ENCODE data around the gene C1QTNF8.

The C1QTNF8 gene, protein sequence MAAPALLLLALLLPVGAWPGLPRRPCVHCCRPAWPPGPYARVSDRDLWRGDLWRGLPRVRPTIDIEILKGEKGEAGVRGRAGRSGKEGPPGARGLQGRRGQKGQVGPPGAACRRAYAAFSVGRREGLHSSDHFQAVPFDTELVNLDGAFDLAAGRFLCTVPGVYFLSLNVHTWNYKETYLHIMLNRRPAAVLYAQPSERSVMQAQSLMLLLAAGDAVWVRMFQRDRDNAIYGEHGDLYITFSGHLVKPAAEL

DNA sequence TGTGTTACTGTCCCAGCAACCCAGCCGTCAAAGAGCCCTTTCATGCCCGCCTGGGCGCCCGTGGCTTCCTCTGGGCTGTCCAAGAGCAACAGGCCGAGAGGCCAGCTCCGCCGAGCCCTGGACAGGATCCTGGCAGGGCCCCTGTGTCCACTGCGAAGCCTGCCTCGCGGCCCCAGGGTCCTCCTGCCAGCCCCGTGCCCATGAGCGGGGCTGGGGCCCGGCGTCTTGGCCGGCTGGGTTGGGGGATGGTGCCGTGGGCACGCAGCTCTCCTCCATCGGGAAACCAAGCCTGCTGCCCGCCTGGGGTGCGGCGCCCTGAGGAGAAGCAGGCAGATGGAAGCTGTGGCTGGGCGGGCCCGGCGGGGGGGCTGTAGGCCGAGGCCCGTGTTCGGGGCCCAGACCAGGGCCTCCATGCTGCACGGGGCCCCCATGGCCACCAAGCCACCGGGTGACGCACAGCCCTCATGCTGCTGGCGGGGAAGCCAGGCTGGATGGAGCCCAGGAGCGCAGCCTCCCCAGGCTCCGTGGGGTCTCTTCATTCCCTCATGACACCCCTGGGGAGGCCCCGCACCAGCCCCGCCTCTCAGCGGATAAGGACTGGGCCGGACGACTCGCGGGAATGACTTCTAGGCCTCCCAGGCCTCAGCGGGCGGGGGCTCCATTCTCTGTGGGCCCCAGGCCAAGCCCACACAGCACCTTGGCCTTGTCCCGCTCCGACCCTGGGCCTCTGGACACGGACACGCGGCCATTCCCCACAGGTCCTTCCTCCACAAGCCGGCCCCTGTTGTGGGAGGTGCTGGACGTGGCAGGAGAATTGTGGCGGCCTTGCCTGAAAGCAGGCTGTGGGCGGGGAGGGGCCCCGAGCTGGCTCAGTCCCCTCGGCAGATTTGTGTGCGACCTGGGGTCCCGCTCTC is at the start of gene C1QTNF8:
Gene C1QTNF8 (minus strand): TSS at position 76 of the 914 bp plus-strand sequence. CDS start 1,322 bp downstream, outside the sequence.
- H3K27ac ChIP-seq = no peak within 1 kb of the TSS
- H3K4me3 ChIP-seq = no peak within 1 kb of the TSS

DNA sequence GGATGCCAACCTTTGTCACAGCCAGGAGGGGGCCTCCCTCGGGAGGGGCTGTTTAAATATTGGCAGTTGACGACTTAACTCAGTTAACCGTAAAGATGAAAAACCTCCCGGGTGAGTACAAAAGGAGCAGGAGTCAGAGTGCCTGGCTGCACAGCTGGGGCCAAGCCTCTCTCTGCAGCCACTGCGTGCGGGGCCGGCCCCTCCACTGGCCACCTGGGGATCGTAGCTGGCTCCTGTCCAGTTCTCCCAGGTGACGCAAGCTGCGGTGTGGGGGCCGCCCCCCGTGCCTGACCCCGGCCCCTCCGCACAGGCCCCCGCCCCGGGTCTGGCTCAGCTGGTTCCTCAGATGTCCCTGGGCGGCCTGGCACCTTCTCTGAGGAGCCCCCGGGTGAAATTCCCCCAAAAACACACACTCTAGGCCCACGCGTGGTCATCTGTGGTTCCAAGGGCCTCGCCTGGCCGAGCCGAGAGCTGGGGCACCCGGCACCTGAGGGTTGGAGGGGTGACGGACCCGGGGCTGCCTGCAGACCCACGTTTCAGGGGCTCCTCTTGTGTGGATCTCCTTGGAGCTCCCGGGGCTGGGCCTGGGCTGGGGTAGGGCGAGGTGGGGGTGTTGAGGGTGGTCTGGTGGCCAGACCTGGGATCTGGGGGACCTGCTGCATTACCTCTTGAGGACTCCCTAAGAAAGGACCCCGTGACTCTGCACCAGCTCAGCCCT is 49.5 kb upstream of the C1QTNF8 start:
- no peak overlapping the region for H3K27ac ChIP-seq
- H3K4me3 ChIP-seq = no peak overlapping the region

DNA sequence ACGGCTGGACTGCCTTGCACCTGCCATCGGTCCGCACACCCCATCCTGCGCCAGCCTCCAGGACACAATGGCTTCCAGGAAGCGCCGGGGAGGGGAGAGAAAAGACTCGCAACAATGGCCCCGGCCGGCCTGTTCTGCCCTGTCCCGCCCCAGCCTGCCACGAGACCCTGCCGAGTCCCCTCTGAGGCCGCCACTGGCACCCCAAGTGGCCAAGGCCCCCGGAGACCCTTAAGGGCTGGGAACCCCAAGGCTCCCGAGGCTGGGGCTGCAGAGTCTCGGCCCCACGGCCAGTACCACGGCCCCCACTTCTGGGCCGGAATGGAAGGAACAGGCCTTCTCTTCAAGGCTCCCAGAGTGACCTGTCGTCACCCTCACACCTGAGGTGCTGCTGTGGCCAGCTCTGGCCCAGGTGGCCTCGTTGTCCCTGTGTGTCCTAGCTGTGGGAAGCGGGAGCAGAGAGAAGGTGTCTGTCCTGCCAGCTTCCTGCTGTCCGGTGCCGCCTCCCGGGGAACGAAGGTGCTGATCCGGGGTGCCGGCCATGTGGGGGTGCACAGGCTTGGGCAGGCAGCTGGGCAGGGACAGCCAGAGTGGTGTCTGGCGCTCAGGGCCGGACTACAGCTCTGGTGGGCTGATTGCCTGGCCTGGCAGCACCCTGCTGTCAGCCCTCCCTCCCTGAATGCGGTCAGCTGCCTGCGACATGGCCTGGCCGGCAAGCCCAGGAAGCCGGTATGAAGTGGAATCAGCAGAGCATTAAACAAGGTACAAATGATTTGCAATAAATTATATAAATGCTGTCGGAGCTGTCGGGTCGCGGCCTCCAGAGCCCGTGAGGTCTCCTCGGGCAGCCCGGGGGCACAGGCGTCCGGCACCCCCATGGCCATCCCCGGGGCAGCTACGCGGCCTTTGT is 48.7 kb upstream of the C1QTNF8 start:
- H3K4me3 ChIP-seq = no peak overlapping the region
- H3K27ac ChIP-seq = no peak overlapping the region

DNA sequence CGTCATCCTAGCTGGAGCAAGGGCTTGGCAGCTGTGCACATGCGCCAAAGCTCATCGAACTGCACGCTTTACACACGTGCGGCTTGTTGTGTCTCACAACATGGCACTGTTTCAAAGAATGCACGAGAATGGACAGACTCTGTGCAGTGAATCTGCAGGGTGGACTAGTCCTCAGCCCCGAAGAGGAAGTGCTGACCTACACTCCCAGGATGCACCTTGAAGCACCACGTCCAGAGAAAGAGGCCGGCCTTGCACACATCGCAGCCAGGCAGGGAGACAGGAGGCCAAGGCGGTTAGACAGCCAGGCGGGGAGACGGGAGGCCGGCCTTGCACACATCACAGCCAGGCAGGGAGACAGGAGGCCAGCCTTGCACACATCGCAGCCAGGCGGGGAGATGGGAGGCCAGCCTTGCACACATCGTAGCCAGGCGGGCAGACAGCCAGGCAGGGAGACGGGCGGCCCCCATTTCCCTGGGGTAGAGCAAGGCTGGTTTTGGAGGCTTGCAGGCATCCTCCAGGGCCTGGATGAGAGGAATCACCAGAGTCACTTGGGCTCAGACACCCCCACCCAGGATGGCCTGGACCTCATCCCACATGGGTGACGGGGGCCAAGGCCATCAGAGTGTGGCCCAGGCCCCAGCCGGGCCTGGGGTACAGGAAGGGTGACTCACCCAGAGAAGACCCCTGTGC is 47.9 kb upstream of the C1QTNF8 start:
- H3K27ac ChIP-seq = no peak overlapping the region

DNA sequence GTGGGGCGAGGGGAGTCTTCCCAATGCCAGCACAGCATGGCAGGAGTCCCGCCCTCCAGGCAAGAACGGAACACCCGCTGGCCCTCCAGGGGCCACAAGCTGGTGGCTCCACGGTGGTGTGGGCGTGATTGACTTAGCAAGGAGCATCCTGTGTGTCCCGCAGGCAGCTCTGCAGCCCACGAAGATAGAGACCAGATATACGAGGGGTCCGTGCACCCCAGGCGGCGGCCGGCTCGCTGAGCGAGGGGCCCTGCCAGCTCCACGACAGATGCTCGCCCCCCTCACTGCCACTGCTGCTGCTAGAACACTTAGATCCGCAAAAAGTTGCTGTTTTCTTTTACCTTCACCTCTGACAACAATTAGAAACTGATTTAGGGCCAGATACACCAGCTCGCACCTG is 46.9 kb upstream of the C1QTNF8 start:
- Histone ChIP-seq H3K27ac (no peak overlapping the region), H3K4me3 (no peak overlapping the region)

More for the DNA sequence above, 47.9 kb upstream of the C1QTNF8 start:
- H3K4me3 ChIP-seq = no peak overlapping the region

DNA sequence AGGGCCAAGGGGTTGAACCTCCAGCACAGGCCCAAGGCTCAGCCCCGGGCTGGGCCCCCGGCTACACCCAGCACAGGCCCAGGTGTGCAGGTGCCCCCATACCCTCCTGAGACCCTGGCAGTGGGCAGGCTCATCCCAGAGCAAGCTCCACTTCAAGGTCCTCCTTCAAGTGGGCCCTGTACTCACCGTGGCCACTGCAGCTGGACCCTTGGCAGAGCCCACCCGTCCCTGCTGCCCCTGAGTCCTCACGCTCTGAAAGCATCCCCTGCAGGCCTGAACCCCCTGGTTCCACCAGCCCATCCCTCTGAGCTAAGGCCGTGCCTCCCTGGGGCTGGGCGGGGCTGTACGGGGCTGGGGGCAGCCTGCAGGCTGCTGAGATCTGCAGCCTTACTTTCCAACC is 45.7 kb upstream of the C1QTNF8 start:
- Histone ChIP-seq H3K4me3 (no peak overlapping the region), H3K27ac (no peak overlapping the region)

DNA sequence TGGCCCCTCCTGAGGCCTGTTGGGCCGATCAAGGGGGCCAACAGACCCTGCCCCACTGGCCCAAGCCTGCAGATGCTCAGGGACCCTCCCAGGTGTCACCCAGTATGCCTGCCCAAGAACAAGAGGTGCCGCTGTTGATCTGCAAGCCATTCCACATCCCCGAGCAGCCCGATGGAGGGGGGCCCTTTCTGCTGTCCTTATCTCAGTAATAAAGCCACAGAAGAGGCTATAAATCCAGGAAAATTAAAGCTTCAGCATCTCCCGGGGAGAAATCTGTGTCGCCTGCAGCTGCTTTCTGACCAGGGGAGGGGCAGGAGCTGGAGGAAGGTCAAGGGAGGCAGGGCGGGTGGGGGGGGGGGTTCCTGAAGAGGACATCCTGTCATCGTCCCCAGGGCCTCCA is 45.1 kb upstream of the C1QTNF8 start:
- H3K4me3 ChIP-seq = no peak overlapping the region
- H3K27ac ChIP-seq = no peak overlapping the region

DNA sequence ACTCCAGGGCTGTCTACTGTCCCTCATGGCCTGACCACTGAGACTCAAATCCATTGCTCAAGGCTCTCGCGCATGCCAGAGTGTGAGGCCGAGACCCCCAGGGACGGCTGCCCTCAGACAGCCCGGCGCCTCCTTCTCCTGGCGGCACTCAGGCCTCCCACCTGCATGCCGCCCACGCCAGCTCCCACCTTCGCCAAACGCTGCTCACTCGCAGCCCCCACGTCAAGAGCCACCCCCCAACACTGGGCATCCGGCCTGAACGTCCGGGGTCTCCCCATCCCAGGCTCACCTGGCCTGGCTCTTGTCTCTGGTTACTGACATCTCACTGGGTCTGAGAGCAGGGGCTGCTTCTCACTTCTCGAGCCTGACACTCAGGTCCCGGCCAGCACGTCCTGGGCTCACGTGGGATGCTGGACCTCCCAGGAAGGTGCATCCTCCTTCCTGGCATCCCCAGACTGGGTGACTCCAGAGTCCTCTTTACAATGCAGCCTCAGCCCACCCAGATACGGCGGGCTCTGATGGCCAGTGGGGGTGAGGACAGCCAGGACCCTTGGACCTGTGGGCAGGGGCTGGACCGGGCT is 44.6 kb upstream of the C1QTNF8 start:
- H3K4me3 ChIP-seq = no peak overlapping the region
- no peak overlapping the region for H3K27ac ChIP-seq

DNA sequence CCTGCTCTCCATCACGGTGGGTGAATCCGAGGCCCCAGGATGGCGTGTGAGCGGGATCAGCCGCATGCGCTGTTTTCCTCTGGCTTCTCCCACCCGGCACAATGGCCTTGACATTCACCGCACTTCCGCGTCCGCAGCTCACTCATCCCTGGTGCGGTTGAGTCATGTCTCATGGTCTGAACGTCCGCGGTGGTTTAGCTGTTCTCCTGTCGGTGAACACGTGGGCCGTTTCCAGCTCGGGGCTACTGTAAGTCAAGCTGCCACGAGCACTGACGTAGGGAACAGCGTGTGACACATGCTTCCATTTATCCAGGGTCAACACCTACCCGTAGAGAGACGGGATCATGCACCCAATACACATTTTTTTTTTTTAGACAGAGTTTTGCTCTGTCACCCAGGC is 41.6 kb upstream of the C1QTNF8 start:
- Histone ChIP-seq H3K4me3 (no peak overlapping the region), H3K27ac (no peak overlapping the region)

DNA sequence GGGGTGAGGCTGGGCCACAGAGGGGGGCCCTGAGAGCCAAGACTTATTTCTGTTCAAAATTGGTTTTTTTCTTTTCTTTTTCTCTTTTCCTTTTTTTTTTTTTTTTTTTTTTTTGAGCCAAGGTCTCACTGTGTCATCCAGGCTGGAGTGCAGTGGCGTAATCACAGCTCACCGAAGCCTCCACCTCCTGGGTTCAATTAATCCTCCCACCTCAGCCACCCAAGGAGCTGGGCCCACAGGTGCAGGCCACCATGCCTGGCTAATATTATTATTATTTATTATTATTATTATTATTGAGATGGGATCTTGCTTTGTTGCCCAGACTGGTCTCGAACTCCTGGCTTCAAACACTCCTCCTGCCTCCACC is 39.4 kb upstream of the C1QTNF8 start:
- no peak overlapping the region for H3K27ac ChIP-seq
- H3K4me3 ChIP-seq = no peak overlapping the region

DNA sequence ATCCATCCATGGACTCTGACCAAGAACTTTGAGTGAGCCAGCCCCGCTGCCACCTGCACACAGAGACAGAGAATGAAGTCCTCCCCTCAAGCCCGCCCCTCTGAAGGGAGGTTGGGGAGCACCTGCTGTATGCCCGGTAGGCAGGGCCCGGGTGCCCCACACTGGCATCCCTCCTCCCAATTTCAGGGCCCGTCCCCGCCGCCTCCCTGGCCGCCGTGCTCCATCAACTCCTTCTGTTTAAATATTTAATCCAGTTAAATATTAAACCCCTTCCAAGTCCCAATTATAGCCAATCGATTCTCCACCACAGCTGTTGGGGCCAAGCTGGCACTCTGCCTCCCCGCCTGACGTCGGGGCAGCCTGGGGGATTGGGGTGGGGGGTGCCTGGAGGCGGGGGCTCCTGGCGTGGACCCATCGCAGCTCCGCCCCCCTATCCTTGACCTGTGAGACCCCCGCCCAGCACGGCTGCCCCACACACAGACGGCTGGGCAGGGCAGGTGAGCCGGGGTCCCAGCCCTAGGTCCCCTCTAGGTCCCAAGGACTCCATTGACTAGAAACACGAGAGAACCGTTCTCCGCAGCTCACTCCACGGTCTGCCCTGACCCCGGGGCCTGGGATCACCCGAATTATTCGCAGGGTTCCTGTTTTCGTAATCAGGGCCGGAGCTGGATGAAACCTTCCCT is 38.9 kb upstream of the C1QTNF8 start:
- Histone ChIP-seq H3K27ac (no peak overlapping the region), H3K4me3 (no peak overlapping the region)

DNA sequence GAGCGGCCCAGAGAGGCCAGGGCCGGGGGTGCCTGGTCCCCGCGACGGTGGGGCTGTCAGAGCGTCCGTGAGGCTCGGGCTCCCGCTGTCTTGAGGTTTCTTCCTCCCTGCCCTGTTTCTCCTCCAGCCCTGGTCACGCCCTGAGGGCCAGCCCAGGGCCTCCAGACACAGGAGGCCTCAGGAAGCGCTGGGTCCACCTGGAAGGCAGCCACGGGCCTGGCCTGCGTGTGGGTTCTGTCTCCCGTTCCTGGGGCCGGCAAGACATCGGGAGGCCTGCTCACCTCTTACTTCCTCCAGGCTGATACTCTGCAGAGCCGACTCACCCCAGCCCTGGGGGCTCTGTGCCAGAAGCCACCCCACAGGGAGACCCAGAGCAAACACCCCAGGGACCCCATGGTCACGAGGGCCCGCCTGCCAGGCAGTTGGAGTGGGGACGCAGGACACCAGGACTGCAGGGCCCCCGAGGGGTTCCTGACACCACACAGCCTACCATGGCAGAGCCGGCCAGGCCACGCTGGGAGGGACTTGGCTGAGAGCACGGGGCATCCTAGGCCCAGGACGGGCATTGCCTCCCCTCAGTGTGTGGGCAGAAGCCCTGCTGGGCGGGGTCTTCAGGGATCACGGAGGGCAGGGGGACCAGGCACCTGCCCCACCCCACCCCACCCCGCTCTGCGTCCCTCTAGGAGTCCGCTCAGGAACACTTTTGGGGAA is 37.9 kb upstream of the C1QTNF8 start:
- H3K27ac ChIP-seq = no peak overlapping the region
- H3K4me3 ChIP-seq = no peak overlapping the region

DNA sequence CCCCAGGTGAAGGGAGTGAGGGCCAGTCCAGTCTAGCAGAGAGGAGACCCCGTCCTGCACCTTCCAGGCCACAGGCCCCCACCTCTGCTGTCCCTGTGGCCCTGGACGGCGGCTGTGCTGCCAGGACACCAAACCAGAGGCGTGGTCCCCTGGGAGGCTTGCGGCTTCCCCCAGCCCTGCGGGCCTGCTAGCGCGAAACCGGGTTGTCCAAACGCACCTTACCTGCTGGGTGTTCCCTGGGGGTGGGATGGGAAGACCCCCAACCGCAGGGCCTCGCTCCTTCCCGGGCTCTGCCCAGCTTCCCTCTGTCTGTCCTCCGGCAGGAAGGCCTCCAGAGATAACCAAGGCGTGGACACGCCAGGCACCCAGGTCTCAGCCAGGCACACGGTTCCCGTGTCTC is 37.2 kb upstream of the C1QTNF8 start:
- Histone ChIP-seq H3K4me3 (no peak overlapping the region), H3K27ac (no peak overlapping the region)

DNA sequence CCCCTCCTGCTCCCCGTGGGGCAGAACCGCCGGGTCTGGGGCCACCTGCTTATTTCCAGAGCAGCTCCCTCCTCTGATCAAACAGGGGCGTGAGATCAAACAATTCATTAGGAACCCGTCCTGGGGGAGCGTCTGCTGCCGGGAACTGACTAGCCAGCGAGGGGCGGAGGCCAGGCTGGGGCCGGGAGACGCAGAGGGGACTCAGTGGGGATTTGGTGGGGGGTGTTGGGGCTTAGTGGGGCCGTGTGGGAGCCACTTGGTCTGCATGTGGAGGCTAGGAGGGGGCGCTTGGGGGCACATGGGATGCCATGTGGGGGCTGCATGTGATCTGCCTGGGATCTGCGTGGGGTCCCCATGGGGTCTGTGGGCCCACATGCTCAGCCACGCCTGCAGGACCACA is 36.4 kb upstream of the C1QTNF8 start:
- no peak overlapping the region for H3K27ac ChIP-seq

DNA sequence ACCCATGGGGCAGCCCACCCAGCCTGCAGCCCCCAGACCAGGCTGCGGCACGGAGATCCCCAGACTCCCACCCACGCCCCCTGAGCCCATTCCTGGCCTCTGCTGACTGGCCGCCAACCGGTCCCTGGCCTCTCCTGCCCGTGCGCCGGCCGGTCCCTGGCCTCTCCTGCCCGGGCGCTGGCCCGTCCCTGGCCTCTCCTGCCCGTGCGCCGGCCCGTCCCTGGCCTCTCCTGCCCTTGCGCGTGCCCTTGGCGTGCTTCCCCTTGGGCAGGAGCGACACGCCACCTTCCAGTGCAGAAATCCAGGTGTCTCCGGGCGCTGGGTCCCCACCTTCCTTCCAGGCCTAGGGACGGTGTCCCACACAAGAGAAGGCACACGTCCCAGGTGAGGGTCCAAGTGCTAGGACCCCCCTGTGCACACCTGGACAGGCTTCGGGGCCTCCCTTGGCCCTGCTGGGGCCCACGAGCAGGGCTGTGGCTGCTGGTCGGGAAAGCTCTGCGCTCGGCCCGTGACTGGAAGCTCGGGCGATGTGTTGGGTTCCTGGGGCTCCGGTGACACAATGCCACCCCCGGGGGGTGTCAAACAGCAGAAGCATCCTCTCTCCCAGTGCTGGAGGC is 35.4 kb upstream of the C1QTNF8 start:
- no peak overlapping the region for H3K27ac ChIP-seq
- no peak overlapping the region for H3K4me3 ChIP-seq

More for the DNA sequence above, 36.4 kb upstream of the C1QTNF8 start:
- no peak overlapping the region for H3K4me3 ChIP-seq

DNA sequence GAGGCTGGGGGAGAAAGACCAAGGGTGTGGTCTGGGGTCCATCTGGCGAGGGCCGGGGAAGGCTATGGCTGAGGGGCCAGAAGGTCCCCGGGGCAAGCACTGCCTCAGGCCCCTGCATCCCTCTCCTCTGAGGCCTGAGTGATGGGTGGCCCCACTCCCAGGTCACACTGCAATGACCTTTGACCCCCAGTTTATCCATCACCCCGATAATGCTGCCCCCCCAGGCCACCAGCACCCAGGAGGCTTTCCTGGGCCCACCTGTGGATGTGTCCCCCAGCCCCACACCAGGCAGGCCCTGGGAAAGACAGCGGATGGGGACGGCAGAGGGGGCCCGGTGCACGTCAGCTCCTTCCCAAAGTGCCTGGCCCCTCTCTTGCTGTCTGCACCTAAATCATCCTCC is 34.3 kb upstream of the C1QTNF8 start:
- Histone ChIP-seq H3K27ac (no peak overlapping the region), H3K4me3 (no peak overlapping the region)
